Measurements from ENCODE around the gene C1QTNF1. TPM values are rescaled to one million over a fixed set of nuclear protein-coding genes. Genes with fewer than 3 reads are reported as not detected.

C1QTNF1 gene
- total and polyA plus RNA-seq, 2 donors (not counting 1 experiment from before 2014, with no cell fraction given), result not detected

- H4K20me1 ChIP-seq (ENCODE audit: control insufficient read depth, insufficient read depth, low read length, poor library complexity, severe bottlenecking), result no peaks in the 10 kb centered on the region
- ChIA-PET CTCF (interaction anchor here (1.5 to 10.5 kb wide), 2 partner anchors 16 to 312 kb away, joined by 3 to 370 read pairs; no protein-coding TSS in a partner anchor), POLR2A (no interaction called here)
- no peak overlapping the region for H3K9ac ChIP-seq (ENCODE audit: low read length)
- no peak overlapping the region for H3K4me3 ChIP-seq (ENCODE audit: control extremely low read depth in 1 of 5, extremely low read depth in 1 of 5, insufficient read depth in 1 of 5, low read depth in 2 of 5, low read length in 4 of 5)
- H3K27ac Mint-ChIP-seq, result no peak overlapping the region
- H2AFZ ChIP-seq (ENCODE audit: insufficient read depth, low read depth, low read length, poor library complexity, severe bottlenecking), result no peak overlapping the region
- no peak for DNase-seq
- intact Hi-C loops (cut with micrococcal nuclease), result loop anchor here (5.0 kb wide), 1 partner anchor 34 kb away; no protein-coding TSS in a partner anchor
- H3K27me3 ChIP-seq (replicated peaks in 1 of 4; ENCODE audit: control extremely low read depth in 1 of 4, control insufficient read depth in 3 of 4, insufficient read depth in 4 of 4, low read length in 3 of 4), result no peaks in the 10 kb centered on the region
- H3K79me2 ChIP-seq (ENCODE audit: control insufficient read depth, insufficient read depth, low read length), result no peaks in the 10 kb centered on the region
- peaks cover 1 to 3% of the 10 kb centered on the region in 2 donors for H3K4me1 ChIP-seq (ENCODE audit: control insufficient read depth in 2 of 2, insufficient read depth in 2 of 2, low read length in 2 of 2)
- H3K4me3 Mint-ChIP-seq, result no peak overlapping the region
- TF ChIP-seq EZH2 (IDR thresholded peaks at IDR 0.05; ENCODE audit: borderline replicate concordance, insufficient read depth, low read depth, low read length, poor library complexity, severe bottlenecking) (no peak), CTCF (IDR thresholded peaks at IDR 0.05) (no peak)
- H3K4me2 ChIP-seq (replicated peaks; ENCODE audit: low read depth, low read length, poor library complexity, severe bottlenecking), result no peak overlapping the region
- H3K36me3 ChIP-seq (replicated peaks in 1 of 2; ENCODE audit: control extremely low read depth in 1 of 2, control insufficient read depth in 1 of 2, extremely low read depth in 1 of 2, insufficient read depth in 2 of 2, low read length in 1 of 2), result peaks cover 0 to 38% of the 10 kb centered on the region in 2 experiments
- no peaks in the 10 kb centered on the region for H3K9me3 Mint-ChIP-seq (ENCODE audit: insufficient read depth)
- peaks cover 4% of the 10 kb centered on the region for H3K4me1 Mint-ChIP-seq
- H3K27me3 Mint-ChIP-seq, result no peaks in the 10 kb centered on the region
- no peak for ATAC-seq (ENCODE audit: low read depth)
- WGBS (ENCODE audit: insufficient coverage), result 83% methylated on average over 13 of the region's 17 CpGs
- H3K9me3 ChIP-seq (ENCODE audit: control extremely low read depth in 1 of 3, control insufficient read depth in 2 of 3, insufficient read depth in 1 of 3, low read length in 2 of 3), result no peaks in the 10 kb centered on the region
- H3K27ac ChIP-seq (ENCODE audit: low read length in 2 of 2), result no peak overlapping the region
These were observed 56.9 kb downstream of the C1QTNF1 start for GRCh38 chr17:79080761-79081290.

- DNase-seq, result no peak
- POLR2A ChIA-PET, result interaction anchor here (0.5 kb wide), 1 partner anchor 155 kb away, joined by 3 read pairs; no protein-coding TSS in a partner anchor
- no peak overlapping the region for H3K4me3 ChIP-seq (ENCODE audit: control extremely low read depth in 1 of 5, extremely low read depth in 1 of 5, insufficient read depth in 1 of 5, low read depth in 2 of 5, low read length in 4 of 5)
- H4K20me1 ChIP-seq (ENCODE audit: control insufficient read depth, insufficient read depth, low read length, poor library complexity, severe bottlenecking), result no peaks in the 10 kb centered on the region
- no peak for ATAC-seq (ENCODE audit: low read depth)
- H3K4me1 Mint-ChIP-seq, result no peaks in the 10 kb centered on the region
- no peaks in the 10 kb centered on the region for H3K9me3 Mint-ChIP-seq (ENCODE audit: insufficient read depth)
- no peak overlapping the region for H3K9ac ChIP-seq (ENCODE audit: low read length)
- H3K27ac Mint-ChIP-seq, result no peak overlapping the region
- intact Hi-C loops (cut with micrococcal nuclease), result loop anchor here (5.0 kb wide), 1 partner anchor 34 kb away; no protein-coding TSS in a partner anchor
- 86% methylated on average over 15 of the region's 20 CpGs for WGBS (ENCODE audit: insufficient coverage)
- no peaks in the 10 kb centered on the region for H3K27me3 Mint-ChIP-seq
- H3K27ac ChIP-seq (ENCODE audit: low read length in 2 of 2), result no peak overlapping the region
- no peaks in the 10 kb centered on the region for H3K9me3 ChIP-seq (ENCODE audit: control extremely low read depth in 1 of 3, control insufficient read depth in 2 of 3, insufficient read depth in 1 of 3, low read length in 2 of 3)
- no peak overlapping the region for H3K4me3 Mint-ChIP-seq
- peaks cover 0 to 44% of the 10 kb centered on the region in 2 experiments for H3K36me3 ChIP-seq (replicated peaks in 1 of 2; ENCODE audit: control extremely low read depth in 1 of 2, control insufficient read depth in 1 of 2, extremely low read depth in 1 of 2, insufficient read depth in 2 of 2, low read length in 1 of 2)
- H3K4me1 ChIP-seq (ENCODE audit: control insufficient read depth in 2 of 2, insufficient read depth in 2 of 2, low read length in 2 of 2), result no peaks in the 10 kb centered on the region
- CTCF ChIA-PET, result interaction anchor here (0.6 to 10.5 kb wide), 6 partner anchors 9 to 319 kb away, joined by 3 to 370 read pairs (median 6); no protein-coding TSS in a partner anchor
- no peaks in the 10 kb centered on the region for H3K79me2 ChIP-seq (ENCODE audit: control insufficient read depth, insufficient read depth, low read length)
- no peak overlapping the region for H3K4me2 ChIP-seq (replicated peaks; ENCODE audit: low read depth, low read length, poor library complexity, severe bottlenecking)
- no peak overlapping the region for H2AFZ ChIP-seq (ENCODE audit: insufficient read depth, low read depth, low read length, poor library complexity, severe bottlenecking)
- no peak for TF ChIP-seq CTCF (IDR thresholded peaks at IDR 0.05)
- TF ChIP-seq EZH2 (IDR thresholded peaks at IDR 0.05; ENCODE audit: borderline replicate concordance, insufficient read depth, low read depth, low read length, poor library complexity, severe bottlenecking), result no peak
- no peaks in the 10 kb centered on the region for H3K27me3 ChIP-seq (replicated peaks in 1 of 4; ENCODE audit: control extremely low read depth in 1 of 4, control insufficient read depth in 3 of 4, insufficient read depth in 4 of 4, low read length in 3 of 4)
These were observed 57.8 kb downstream of the C1QTNF1 start for GRCh38 chr17:79081571-79082276.

Data from B cell (primary cell).